ENCODE results near the gene TNRC6B.

DNA sequence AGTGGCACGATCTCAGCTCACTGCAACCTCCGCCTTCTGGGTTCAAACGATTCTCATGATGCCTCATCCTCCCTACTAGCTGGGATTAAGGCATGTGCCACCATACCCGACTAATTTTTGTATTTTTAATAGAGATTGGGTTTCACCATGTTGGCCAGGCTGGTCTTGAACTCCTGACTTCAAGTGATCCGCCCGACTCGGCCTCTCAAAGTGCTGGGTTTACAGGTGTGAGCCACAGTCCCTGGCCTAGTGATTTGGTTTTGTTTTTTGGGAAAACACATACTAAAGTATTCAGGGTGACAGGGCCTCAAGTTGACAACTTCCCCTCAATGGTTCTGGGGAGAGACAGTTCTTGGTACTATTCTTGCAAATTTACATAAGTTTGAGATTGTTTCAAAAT lies 22.1 kb downstream of the TNRC6B start:
- TF ChIP-seq CTCF (IDR thresholded peaks at IDR 0.05) (no peak), ESRRA (CRISPR knock-in tag; IDR thresholded peaks at IDR 0.05; ENCODE audit: borderline replicate concordance) (no peak), SMAD3 (CRISPR knock-in tag; IDR thresholded peaks at IDR 0.05; ENCODE audit: borderline replicate concordance) (no peak), ARID4B (CRISPR knock-in tag; IDR thresholded peaks at IDR 0.05; ENCODE audit: borderline replicate concordance) (no peak), NFE2L1 (CRISPR knock-in tag; IDR thresholded peaks at IDR 0.05) (no peak), MYBL2 (CRISPR knock-in tag; IDR thresholded peaks at IDR 0.05) (no peak), ZNF121 (CRISPR knock-in tag; IDR thresholded peaks at IDR 0.05) (no peak), HMGA2 (CRISPR knock-in tag; IDR thresholded peaks at IDR 0.05) (no peak), ZBTB21 (CRISPR knock-in tag; IDR thresholded peaks at IDR 0.05; ENCODE audit: borderline replicate concordance) (no peak), NFYB (CRISPR knock-in tag; conservative IDR thresholded peaks at IDR 0.05; ENCODE audit: low read depth) (no peak), NR3C1 (CRISPR knock-in tag; conservative IDR thresholded peaks at IDR 0.05; ENCODE audit: low read depth) (no peak), TP53 (CRISPR knock-in tag; IDR thresholded peaks at IDR 0.05) (no peak)
- TF ChIP-seq, protein P1, sequence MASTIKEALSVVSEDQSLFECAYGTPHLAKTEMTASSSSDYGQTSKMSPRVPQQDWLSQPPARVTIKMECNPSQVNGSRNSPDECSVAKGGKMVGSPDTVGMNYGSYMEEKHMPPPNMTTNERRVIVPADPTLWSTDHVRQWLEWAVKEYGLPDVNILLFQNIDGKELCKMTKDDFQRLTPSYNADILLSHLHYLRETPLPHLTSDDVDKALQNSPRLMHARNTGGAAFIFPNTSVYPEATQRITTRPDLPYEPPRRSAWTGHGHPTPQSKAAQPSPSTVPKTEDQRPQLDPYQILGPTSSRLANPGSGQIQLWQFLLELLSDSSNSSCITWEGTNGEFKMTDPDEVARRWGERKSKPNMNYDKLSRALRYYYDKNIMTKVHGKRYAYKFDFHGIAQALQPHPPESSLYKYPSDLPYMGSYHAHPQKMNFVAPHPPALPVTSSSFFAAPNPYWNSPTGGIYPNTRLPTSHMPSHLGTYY (CRISPR knock-in tag; IDR thresholded peaks at IDR 0.05): no peak
- TF ChIP-seq, protein P2, sequence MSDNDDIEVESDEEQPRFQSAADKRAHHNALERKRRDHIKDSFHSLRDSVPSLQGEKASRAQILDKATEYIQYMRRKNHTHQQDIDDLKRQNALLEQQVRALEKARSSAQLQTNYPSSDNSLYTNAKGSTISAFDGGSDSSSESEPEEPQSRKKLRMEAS (CRISPR knock-in tag; IDR thresholded peaks at IDR 0.05): no peak
